ENCODE results near the gene RIT2.

RIT2 gene

GRCh38 chr18:42914476-42914875 is 201.0 kb downstream of the RIT2 start (continued):
- no peak for TF ChIP-seq ZNF114 (tag by site-specific recombination; IDR thresholded peaks at IDR 0.05)
- TF ChIP-seq ZNF302 (tag by site-specific recombination; IDR thresholded peaks at IDR 0.05; ENCODE audit: low read depth), result no peak
- TF ChIP-seq ZNF221 (tag by site-specific recombination; IDR thresholded peaks at IDR 0.05; ENCODE audit: borderline replicate concordance), result no peak
- TF ChIP-seq ZNF2 (tag by site-specific recombination; IDR thresholded peaks at IDR 0.05), result no peak
- no peak for TF ChIP-seq ZNF10 (tag by site-specific recombination; IDR thresholded peaks at IDR 0.05)

GRCh38 chr18:42909095-42909494 is 206.4 kb downstream of the RIT2 start:
- ChIA-PET CTCF (no interaction called here), POLR2A (no interaction called here)
- Histone ChIP-seq H3K4me1 (ENCODE audit: control insufficient read depth, insufficient read depth, low read length) (no peaks in the 10 kb centered on the region), H3K4me3 (ENCODE audit: low read depth, low read length) (no peak overlapping the region), H3K36me3 (ENCODE audit: control insufficient read depth in 2 of 2, insufficient read depth in 1 of 2, low read length in 2 of 2) (no peaks in the 10 kb centered on the region), H3K27ac (ENCODE audit: extremely low read depth, low read depth, low read length) (no peak overlapping the region), H3K9me3 (ENCODE audit: control insufficient read depth, insufficient read depth, low read depth, low read length) (no peaks in the 10 kb centered on the region)
- TF ChIP-seq ZNF350 (tag by site-specific recombination; IDR thresholded peaks at IDR 0.05) (no peak), ZNF776 (tag by site-specific recombination; IDR thresholded peaks at IDR 0.05; ENCODE audit: borderline replicate concordance) (no peak), ZNF16 (tag by site-specific recombination; IDR thresholded peaks at IDR 0.05; ENCODE audit: low read depth) (no peak), ZNF544 (tag by site-specific recombination; IDR thresholded peaks at IDR 0.05) (no peak), ZNF785 (tag by site-specific recombination; IDR thresholded peaks at IDR 0.05) (no peak), FEZF1 (tag by site-specific recombination; IDR thresholded peaks at IDR 0.05) (no peak), GLIS2 (tag by site-specific recombination; IDR thresholded peaks at IDR 0.05) (no peak), ZNF169 (tag by site-specific recombination; IDR thresholded peaks at IDR 0.05) (no peak), ZNF501 (tag by site-specific recombination; IDR thresholded peaks at IDR 0.05) (no peak), PRDM10 (tag by site-specific recombination; IDR thresholded peaks at IDR 0.05) (no peak), ZNF18 (tag by site-specific recombination; IDR thresholded peaks at IDR 0.05) (no peak), ZNF433 (tag by site-specific recombination; IDR thresholded peaks at IDR 0.05; ENCODE audit: low read depth) (no peak), PBX3 (CRISPR knock-in tag; IDR thresholded peaks at IDR 0.05) (no peak), ZIC2 (tag by site-specific recombination; IDR thresholded peaks at IDR 0.05) (no peak), ZNF654 (tag by site-specific recombination; IDR thresholded peaks at IDR 0.05; ENCODE audit: low read depth) (no peak), ZNF292 (tag by site-specific recombination; IDR thresholded peaks at IDR 0.05; ENCODE audit: borderline replicate concordance, low read depth) (no peak), ZSCAN30 (tag by site-specific recombination; IDR thresholded peaks at IDR 0.05) (no peak), HIC1 (tag by site-specific recombination; IDR thresholded peaks at IDR 0.05) (no peak), SCRT1 (tag by site-specific recombination; IDR thresholded peaks at IDR 0.05; ENCODE audit: borderline replicate concordance) (no peak)
